ENCODE data around the gene DPP10.

DNA sequence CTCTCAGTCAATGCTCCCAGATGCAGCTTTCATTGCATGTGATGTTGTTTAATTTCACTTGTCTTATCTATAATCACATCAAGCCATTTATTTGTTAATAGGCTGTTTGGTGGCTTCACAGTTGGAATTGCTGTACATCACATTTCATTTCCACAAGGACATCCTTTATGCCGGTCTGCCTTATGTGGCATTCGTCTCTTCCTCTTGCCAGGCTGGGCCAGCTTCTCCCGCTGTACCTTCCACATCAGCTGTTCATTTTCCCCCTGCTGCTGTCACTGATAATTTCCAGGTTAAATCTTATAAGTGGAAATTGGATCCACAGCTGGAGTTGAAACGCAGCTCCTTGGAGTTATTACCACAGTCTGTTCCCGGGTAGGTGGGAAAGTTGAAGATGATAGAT, 110.6 kb downstream of the DPP10 start:
- TF ChIP-seq, protein P1, sequence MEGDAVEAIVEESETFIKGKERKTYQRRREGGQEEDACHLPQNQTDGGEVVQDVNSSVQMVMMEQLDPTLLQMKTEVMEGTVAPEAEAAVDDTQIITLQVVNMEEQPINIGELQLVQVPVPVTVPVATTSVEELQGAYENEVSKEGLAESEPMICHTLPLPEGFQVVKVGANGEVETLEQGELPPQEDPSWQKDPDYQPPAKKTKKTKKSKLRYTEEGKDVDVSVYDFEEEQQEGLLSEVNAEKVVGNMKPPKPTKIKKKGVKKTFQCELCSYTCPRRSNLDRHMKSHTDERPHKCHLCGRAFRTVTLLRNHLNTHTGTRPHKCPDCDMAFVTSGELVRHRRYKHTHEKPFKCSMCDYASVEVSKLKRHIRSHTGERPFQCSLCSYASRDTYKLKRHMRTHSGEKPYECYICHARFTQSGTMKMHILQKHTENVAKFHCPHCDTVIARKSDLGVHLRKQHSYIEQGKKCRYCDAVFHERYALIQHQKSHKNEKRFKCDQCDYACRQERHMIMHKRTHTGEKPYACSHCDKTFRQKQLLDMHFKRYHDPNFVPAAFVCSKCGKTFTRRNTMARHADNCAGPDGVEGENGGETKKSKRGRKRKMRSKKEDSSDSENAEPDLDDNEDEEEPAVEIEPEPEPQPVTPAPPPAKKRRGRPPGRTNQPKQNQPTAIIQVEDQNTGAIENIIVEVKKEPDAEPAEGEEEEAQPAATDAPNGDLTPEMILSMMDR (IDR thresholded peaks at IDR 0.05): no peak
- no peak for TF ChIP-seq EZH2 (IDR thresholded peaks at IDR 0.05)
- TF ChIP-seq EZH2phosphoT487 (IDR thresholded peaks at IDR 0.05): no peak

All from neural progenitor cell (in vitro differentiated cells).